Astrocyte of the spinal cord (primary cell): ENCODE results near the gene RAG2.

ENCODE experiments used
- DNase-seq: peaks from one replicate; pipeline ENCODE4 v3.0.0; 2011; ENCODE audit warnings: low read depth, low spot score
- H3K4me3 ChIP-seq: 2 replicates; pipeline ENCODE4 v1.5.1; 2011; ENCODE audit warnings: low read depth, mild to moderate bottlenecking, low read length, moderate library complexity
- in situ Hi-C: cut with HindIII; loops from 2 replicates; pipeline ENCODE4 v1.10.0; 2017; ENCODE audit warnings: low sequenced_read_pairs
- TF ChIP-seq, protein P1 (sequence below): IDR thresholded peaks from 2 replicates; pipeline ENCODE4 v1.5.1; 2012; ENCODE audit warnings: low read depth, mild to moderate bottlenecking, low read length, inconsistent platforms

The RAG2 gene

DNA sequence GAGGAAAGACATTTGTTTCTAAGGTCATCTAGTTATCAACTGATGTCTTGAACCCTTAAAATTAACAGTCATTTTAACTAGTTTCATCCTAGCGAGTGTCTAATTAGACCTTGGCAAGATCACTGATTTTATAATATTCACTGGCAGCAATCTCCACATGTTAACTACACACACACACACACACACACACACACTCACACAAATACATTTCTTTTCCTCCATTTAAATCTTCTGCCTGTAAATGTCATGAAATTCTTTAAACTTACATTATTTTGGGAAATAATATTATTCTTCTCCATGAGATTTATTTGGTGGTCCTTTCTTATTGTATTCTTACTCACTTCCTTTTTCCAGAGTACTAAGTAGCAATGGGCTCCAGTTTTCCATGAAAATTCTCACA, 6.6 kb downstream of the RAG2 start:
- in situ Hi-C loops, result no loop called here
- TF ChIP-seq, protein P1, sequence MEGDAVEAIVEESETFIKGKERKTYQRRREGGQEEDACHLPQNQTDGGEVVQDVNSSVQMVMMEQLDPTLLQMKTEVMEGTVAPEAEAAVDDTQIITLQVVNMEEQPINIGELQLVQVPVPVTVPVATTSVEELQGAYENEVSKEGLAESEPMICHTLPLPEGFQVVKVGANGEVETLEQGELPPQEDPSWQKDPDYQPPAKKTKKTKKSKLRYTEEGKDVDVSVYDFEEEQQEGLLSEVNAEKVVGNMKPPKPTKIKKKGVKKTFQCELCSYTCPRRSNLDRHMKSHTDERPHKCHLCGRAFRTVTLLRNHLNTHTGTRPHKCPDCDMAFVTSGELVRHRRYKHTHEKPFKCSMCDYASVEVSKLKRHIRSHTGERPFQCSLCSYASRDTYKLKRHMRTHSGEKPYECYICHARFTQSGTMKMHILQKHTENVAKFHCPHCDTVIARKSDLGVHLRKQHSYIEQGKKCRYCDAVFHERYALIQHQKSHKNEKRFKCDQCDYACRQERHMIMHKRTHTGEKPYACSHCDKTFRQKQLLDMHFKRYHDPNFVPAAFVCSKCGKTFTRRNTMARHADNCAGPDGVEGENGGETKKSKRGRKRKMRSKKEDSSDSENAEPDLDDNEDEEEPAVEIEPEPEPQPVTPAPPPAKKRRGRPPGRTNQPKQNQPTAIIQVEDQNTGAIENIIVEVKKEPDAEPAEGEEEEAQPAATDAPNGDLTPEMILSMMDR, result no peak
- no peak for DNase-seq
- no peak overlapping the region for H3K4me3 ChIP-seq

DNA sequence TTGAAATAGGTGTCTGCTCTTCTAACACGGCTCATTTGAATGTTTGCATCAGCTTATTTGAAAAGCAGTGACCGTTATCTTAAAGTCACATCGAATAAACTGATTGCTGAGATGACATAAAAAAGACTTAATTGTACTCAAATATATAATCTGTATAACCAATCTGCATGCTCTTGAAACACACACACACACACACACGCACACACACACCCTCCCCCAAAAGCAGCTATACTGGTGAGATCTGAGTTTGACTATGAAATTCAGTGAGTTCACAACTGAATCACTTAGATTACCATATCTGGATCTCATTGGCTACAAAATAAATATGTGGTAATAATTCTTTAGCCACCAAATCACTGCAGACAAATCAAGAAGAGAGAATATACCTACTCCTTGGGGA, 7.5 kb downstream of the RAG2 start:
- no peak overlapping the region for H3K4me3 ChIP-seq
- in situ Hi-C loops, result no loop called here
- TF ChIP-seq, protein P1, result no peak
- no peak for DNase-seq

DNA sequence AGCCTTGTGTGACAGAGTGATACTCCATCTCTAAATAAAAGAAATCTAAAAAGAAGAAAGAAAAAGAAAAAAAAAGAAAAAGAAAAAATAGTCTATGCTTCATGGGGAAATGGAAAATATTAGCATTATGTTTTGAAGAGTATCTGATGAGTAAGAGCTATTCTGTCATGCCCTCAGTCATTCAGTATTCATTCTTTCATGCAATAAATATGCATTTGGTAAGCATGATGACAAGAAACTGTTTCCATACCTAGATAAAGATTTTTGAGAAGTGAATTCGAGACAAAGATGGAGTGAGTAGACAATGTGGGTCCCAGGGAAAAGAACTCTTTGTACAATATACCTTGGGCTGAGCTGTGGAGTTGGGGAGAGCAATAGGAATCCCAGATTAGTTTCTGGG, 9.9 kb downstream of the RAG2 start:
- in situ Hi-C loops, result no loop called here
- H3K4me3 ChIP-seq, result no peak overlapping the region
- no peak for DNase-seq
- TF ChIP-seq, protein P1, result no peak

DNA sequence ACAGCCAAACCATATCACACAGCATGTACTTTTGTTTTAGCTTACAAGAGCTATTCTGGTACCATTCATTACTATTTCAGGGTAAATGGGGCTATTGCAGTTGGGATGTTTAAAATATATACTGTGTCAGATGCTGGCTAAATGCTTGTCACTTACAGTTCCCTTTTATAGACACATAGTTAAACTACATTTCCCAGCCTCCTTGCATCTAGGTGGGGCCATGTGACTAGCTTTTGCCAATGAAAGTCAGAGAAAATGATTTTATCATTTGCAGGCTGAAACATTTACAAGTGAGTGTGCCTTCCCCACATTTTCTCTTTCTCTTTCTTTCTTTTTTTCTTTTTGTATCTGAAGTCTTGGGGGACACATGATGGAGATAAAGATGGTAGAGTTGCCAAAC, 11.5 kb downstream of the RAG2 start:
- in situ Hi-C loops, result no loop called here
- H3K4me3 ChIP-seq, result no peak overlapping the region
- DNase-seq, result no peak
- TF ChIP-seq, protein P1, result no peak

- no peak for DNase-seq
- in situ Hi-C loops, result no loop called here
- H3K4me3 ChIP-seq, result no peak overlapping the region
- TF ChIP-seq, protein P1, result no peak
Measured at GRCh38 chr11:36583667-36584066, 14.4 kb downstream of the RAG2 start.

DNA sequence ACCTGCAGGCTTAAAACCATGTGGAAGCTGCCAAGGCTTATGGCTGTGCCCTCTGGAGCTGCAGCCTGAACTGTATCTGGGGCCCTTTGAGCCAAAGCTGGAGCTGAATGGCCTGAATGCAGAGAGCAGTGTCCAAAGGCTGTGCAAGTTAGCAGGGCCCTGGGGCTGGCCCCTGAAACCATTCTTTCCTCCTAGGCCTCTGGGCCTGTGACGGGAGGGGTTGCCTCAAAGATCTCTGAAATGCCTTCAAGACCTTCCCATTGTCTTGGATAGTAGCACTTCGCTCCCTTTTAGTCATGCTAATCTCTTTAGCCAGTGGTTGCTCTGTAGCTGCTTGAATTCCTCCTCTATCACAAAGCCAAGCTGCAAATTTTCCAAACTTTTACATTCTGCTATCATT, 16.5 kb downstream of the RAG2 start:
- in situ Hi-C loops, result no loop called here
- TF ChIP-seq, protein P1, result no peak
- no peak overlapping the region for H3K4me3 ChIP-seq
- DNase-seq, result no peak

GRCh38 chr11:36578458-36578857, 19.6 kb downstream of the RAG2 start:
- in situ Hi-C loops, result no loop called here
- H3K4me3 ChIP-seq, result no peak overlapping the region
- TF ChIP-seq, protein P1, result no peak
- DNase-seq, result no peak
